Fibroblast of skin of back (primary cell): ENCODE data around the gene C1QTNF5.

Experiments
- DNase-seq: peaks from one replicate; pipeline ENCODE4 v3.0.0-alpha.2; 2013

The C1QTNF5 gene

GRCh38 chr11:119336744-119337469 lies 3.8 kb downstream of the C1QTNF5 start:
- DNase-seq, result no peak

- DNase-seq, result no peak
Observed at GRCh38 chr11:119335655-119336543, 4.8 kb downstream of the C1QTNF5 start.

- no peak for DNase-seq
Observed at GRCh38 chr11:119335091-119335654, 5.5 kb downstream of the C1QTNF5 start.

GRCh38 chr11:119334174-119334930 lies 6.3 kb downstream of the C1QTNF5 start, which contains the start of gene RNF26:
TSS of gene RNF26 (plus strand) at chr11:119334527. CDS start at chr11:119335123, 596 bp downstream.
- DNase-seq, result peak; percentile 98

GRCh38 chr11:119332111-119332765 lies 8.4 kb downstream of the C1QTNF5 start:
- no peak for DNase-seq

- DNase-seq, result no peak
Observed at GRCh38 chr11:119330237-119330636, 10.4 kb downstream of the C1QTNF5 start.

GRCh38 chr11:119329320-119329719 lies 11.4 kb downstream of the C1QTNF5 start:
- DNase-seq, result no peak

- no peak for DNase-seq
Observed at GRCh38 chr11:119324189-119324588, 16.5 kb downstream of the C1QTNF5 start.

GRCh38 chr11:119323532-119324033 lies 17.1 kb downstream of the C1QTNF5 start:
- peak; percentile 72 for DNase-seq

- no peak for DNase-seq
Observed at GRCh38 chr11:119322921-119323531, 17.7 kb downstream of the C1QTNF5 start.

- no peak for DNase-seq
Observed at GRCh38 chr11:119322360-119322739, 18.3 kb downstream of the C1QTNF5 start.

GRCh38 chr11:119320776-119321524 lies 19.7 kb downstream of the C1QTNF5 start:
- DNase-seq, result peak; percentile 87

- DNase-seq, result peak; percentile 90
Observed at GRCh38 chr11:119320240-119320775, 20.4 kb downstream of the C1QTNF5 start.

GRCh38 chr11:119319700-119320239 lies 20.9 kb downstream of the C1QTNF5 start:
- no peak for DNase-seq

GRCh38 chr11:119319136-119319699 lies 21.5 kb downstream of the C1QTNF5 start:
- no peak for DNase-seq

GRCh38 chr11:119318240-119319135 lies 22.2 kb downstream of the C1QTNF5 start:
- peak; percentile 82 for DNase-seq

GRCh38 chr11:119317592-119318239 lies 23.0 kb downstream of the C1QTNF5 start:
- no peak for DNase-seq
